ENCODE data around the gene CFAP92.
"Not testable (repeated sequence)": the region's sequence is repeated elsewhere in the genome, so short reads cannot be mapped to it uniquely, and the experiment has no call there.

CFAP92 gene

DNA sequence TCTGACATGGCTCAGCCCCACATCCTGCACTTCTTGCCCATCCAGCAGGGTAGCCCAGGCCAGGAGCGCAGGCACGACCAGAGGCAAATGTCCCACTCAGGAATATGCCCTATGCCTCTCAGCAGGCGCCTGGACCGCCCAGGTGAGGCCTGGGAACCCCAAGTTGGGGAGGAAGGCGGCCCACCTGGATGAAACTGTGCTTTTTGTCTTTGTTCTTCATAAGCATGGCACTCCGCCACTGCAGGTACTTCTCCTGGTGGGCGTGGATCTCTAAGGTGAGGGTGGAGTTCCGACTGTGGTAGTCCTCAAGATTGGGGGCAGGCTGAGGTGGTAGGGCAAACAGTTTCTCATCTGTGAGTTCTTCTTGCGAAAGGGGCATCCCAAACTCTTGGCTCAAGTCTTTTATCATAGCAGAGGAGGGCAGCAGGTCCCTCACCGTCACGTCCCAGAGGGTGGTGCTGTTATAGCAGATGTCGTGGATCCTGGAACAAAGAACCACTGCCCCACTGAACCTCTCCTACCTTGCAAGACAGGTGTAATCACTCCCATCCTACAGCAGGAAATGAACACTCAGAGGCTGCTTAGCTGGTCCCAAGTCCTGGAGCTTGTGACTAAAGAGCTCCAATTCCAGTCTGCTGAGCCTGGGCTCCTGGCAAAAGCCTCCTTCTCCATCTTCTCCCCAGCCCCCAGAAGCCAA is 61.2 kb downstream of the CFAP92 start:
- no peak for DNase-seq

- DNase-seq, result no peak
Measured at GRCh38 chr3:128931046-128931445, 62.8 kb downstream of the CFAP92 start.

- DNase-seq, result no peak
Measured at GRCh38 chr3:128929364-128929763, 64.5 kb downstream of the CFAP92 start.

DNA sequence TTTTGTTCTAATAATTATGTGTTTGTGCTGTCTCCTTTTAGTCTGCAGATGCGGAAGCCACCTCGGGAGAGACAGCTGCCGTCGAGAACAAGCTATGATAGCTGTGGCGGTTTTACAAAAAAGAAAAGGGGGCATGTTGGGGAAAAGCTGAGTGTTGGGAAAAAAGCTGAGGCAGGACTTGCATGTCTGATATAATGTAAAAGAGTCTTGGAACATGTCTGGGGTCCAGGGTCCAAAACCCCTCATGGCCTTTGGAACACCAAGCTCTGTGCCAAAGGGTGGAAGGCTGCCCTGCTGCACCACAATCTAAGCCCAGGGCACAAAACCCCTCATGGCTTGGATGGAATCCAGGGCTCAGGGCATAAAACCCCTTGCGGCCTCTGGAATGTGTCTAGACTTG is 69.9 kb downstream of the CFAP92 start:
- not testable (repeated sequence) for DNase-seq

GRCh38 chr3:128923576-128923975 is 70.3 kb downstream of the CFAP92 start:
- no peak for DNase-seq

- DNase-seq, result no peak
Measured at GRCh38 chr3:128922804-128923459, 70.9 kb downstream of the CFAP92 start.

GRCh38 chr3:128919988-128920387 is 73.9 kb downstream of the CFAP92 start:
- DNase-seq, result no peak

DNA sequence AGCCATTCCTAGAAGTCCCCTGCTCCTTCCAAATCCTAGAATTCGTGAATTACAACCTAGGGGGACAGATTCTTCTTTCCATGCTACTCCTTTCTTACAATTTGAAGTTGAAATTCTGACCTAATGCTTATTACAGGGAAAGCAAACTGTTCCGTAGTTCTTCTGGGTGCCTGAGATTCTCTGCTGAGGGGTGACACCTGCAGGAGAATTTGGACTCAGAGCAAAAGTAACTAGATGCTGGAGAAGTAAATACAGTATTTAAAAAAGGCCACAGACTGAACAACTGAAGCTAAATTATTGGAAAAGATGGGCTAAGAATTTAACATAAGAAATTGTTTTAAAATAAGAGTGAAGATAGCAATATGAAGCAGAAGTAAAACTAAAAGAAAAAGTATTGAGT is 76.6 kb downstream of the CFAP92 start:
- DNase-seq, result no peak

GRCh38 chr3:128914966-128915645 is 78.8 kb downstream of the CFAP92 start:
- DNase-seq, result no peak

- no peak for DNase-seq
Measured at GRCh38 chr3:128911911-128912310, 82.0 kb downstream of the CFAP92 start.

GRCh38 chr3:128910006-128910405 is 83.9 kb downstream of the CFAP92 start:
- no peak for DNase-seq

GRCh38 chr3:128908951-128909350 is 84.9 kb downstream of the CFAP92 start:
- no peak for DNase-seq

- no peak for DNase-seq
Measured at GRCh38 chr3:128907706-128908445, 86.0 kb downstream of the CFAP92 start.

GRCh38 chr3:128906804-128907525 is 86.9 kb downstream of the CFAP92 start:
- no peak for DNase-seq

DNA sequence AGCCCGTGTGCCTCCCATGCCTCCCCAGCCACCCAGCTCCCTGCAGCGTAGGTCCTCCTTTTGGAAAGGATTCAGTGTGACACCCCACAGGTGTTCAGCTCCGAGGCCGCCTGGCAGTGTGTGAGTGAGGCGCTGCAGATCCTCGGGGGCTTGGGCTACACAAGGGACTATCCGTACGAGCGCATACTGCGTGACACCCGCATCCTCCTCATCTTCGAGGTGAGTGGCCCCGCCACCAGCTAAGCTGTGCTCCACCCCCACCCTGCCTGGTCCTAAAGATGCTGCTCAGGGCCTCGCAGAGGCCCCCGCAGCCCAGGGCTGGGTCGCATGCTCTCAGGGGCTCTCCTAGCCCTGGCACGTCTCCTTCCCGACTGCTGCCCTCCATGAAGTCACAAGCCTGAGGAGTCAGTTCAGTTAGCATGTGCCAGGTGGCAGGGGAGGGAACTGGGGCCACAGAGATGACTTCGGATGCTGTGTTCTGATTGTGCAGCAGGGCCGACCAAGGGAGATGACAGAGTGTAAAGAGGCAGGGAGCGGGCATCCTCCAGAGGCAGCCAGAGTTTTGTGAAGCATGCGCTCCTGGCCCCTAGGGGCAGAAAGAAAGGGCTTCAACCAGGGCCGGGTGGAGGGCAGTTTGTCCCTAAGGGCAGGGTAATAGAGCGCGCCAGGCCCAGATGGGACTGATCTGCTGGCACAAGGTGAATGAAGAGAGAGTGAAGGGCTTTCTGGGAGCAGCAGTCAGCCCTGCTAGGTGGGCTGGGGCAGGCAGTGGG is 87.7 kb downstream of the CFAP92 start:
- DNase-seq, result no peak

GRCh38 chr3:128903501-128903900 is 90.4 kb downstream of the CFAP92 start:
- no peak for DNase-seq

- no peak for DNase-seq
Measured at GRCh38 chr3:128902426-128902825, 91.5 kb downstream of the CFAP92 start.

GRCh38 chr3:128895843-128896697 is 97.8 kb downstream of the CFAP92 start:
- no peak for DNase-seq

DNA sequence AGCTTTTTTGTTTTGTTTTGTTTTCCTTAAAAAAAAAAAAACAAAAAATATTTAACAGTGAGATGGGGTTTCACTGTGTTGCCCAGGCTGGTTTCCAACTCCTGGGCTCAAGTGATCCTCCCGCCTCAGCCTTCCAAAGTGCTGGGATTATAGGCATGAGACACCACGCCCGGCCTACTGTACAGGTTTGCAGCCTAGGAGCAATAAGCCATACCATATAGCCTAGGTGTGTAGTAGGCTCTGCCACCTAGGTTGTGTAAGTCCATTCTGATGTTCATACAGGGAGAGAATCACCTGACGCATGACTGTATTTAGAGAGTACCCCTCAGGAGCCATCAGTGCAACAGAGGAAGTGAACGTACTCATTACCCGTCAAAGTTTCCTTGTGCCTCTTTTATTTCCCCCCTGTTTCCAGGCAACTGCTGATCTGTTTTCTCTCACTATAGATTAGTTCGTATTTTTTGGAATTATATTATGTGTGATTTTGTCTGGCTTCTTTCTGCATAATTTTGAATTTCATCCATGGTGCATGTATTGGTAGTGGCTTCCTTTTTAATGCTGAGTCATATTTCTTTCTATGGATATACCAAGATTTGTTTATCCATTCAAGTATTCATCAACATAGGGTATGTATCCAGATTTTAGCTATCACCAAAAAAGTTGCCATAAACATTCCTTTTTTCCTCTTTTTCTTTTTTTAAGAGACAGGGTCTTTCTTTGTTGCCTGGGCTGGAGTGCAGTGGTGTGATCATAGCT is 104.6 kb downstream of the CFAP92 start:
- no peak for DNase-seq

DNA sequence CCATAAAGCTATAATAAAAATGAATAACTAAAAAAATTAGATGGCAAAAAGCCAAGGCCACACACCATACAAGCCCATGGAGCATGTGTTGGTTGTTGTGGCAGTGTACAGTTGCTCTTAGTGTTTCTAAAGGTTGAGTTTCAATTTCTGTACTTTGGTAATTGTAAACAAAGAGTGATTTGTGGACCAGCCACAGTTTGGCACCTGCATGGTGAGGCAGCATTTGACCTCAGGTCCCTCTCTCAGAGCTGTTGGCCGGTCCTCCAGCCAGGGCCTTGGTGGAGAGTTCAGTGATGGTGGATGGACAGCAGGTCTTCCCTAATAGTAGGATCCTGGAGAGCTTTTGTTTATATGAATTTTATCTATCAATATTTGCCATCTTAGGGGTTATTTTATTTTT is 108.9 kb downstream of the CFAP92 start:
- DNase-seq, result no peak

Measured in NCI-H526 (cell line).